ENCODE measurements around the gene PTPRN2.

The PTPRN2 gene

GRCh38 chr7:157603716-157604115, 983.9 kb downstream of the PTPRN2 start:
- Histone ChIP-seq H3K27me3 (ENCODE audit: control insufficient read depth in 5 of 5, insufficient read depth in 4 of 5, low read length in 5 of 5) (peaks cover 0 to 20% (median 13%) of the 10 kb centered on the region in 5 donors), H3K9me3 (ENCODE audit: control insufficient read depth in 5 of 5, low read length in 5 of 5) (no peaks in the 10 kb centered on the region), H3K36me3 (ENCODE audit: control insufficient read depth in 5 of 5, insufficient read depth in 5 of 5, low read length in 5 of 5) (no peaks in the 10 kb centered on the region), H3K27ac (ENCODE audit: low read depth, low read length) (no peak overlapping the region), H3K4me1 (ENCODE audit: control insufficient read depth in 5 of 5, insufficient read depth in 5 of 5, low read length in 5 of 5) (no peaks in the 10 kb centered on the region), H3K4me3 (ENCODE audit: low read depth in 1 of 5, low read length in 5 of 5) (no peak overlapping the region), H3K9ac (ENCODE audit: low read length in 5 of 5) (no peak overlapping the region)

DNA sequence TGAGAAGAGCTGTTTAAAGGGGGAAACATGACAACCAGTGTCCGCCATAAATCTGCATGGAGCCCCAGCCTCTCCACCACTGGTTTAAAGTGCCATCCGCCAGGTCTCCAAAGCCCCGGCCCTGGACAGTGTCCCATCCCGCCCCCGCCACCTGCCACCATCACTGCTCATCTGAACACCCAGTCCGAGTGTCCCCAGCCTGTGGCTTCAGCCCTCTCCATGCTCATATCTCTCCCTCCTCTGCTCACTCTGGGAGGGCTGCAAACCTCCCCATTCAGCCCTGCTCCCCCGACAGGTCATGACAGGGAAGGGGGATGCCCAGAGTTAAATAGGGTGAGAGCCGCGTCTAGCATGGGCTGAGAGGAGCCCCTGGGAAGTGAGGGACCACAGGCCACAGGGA, 984.6 kb downstream of the PTPRN2 start:
- peaks cover 0 to 20% (median 13%) of the 10 kb centered on the region in 5 donors for H3K27me3 ChIP-seq (ENCODE audit: control insufficient read depth in 5 of 5, insufficient read depth in 4 of 5, low read length in 5 of 5)
- no peaks in the 10 kb centered on the region for H3K36me3 ChIP-seq (ENCODE audit: control insufficient read depth in 5 of 5, insufficient read depth in 5 of 5, low read length in 5 of 5)
- no peak overlapping the region for H3K9ac ChIP-seq (ENCODE audit: low read length in 5 of 5)
- H3K27ac ChIP-seq (ENCODE audit: low read depth, low read length): no peak overlapping the region
- H3K9me3 ChIP-seq (ENCODE audit: control insufficient read depth in 5 of 5, low read length in 5 of 5): no peaks in the 10 kb centered on the region
- no peak overlapping the region for H3K4me3 ChIP-seq (ENCODE audit: low read depth in 1 of 5, low read length in 5 of 5)
- H3K4me1 ChIP-seq (ENCODE audit: control insufficient read depth in 5 of 5, insufficient read depth in 5 of 5, low read length in 5 of 5): no peaks in the 10 kb centered on the region

DNA sequence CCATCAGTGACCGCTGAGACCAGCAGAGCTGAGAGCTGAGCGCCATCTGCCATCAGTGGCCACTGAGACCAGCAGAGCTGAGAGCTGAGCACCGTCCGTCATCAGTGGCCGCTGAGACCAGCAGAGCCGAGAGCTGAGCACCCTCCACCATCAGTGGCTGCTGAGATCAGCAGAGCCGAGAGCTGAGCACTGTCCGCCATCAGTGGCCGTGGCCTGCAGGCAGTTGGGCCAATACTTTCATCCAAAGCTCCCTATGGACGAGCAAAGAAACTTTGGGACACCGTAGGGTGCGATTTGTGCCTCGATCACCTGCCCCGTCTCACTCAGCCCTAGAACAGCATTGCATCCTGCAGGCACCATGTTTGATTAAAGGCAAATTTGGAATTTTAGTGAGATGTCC, 985.0 kb downstream of the PTPRN2 start:
- H3K27me3 ChIP-seq (ENCODE audit: control insufficient read depth in 5 of 5, insufficient read depth in 4 of 5, low read length in 5 of 5): peaks cover 0 to 20% (median 13%) of the 10 kb centered on the region in 5 donors
- H3K36me3 ChIP-seq (ENCODE audit: control insufficient read depth in 5 of 5, insufficient read depth in 5 of 5, low read length in 5 of 5): no peaks in the 10 kb centered on the region
- no peak overlapping the region for H3K27ac ChIP-seq (ENCODE audit: low read depth, low read length)
- no peak overlapping the region for H3K9ac ChIP-seq (ENCODE audit: low read length in 5 of 5)
- no peaks in the 10 kb centered on the region for H3K4me1 ChIP-seq (ENCODE audit: control insufficient read depth in 5 of 5, insufficient read depth in 5 of 5, low read length in 5 of 5)
- H3K4me3 ChIP-seq (ENCODE audit: low read depth in 1 of 5, low read length in 5 of 5): no peak overlapping the region
- H3K9me3 ChIP-seq (ENCODE audit: control insufficient read depth in 5 of 5, low read length in 5 of 5): no peaks in the 10 kb centered on the region

- Histone ChIP-seq H3K27ac (ENCODE audit: low read depth, low read length) (no peak overlapping the region), H3K27me3 (ENCODE audit: control insufficient read depth in 5 of 5, insufficient read depth in 4 of 5, low read length in 5 of 5) (peaks cover 0 to 17% (median 13%) of the 10 kb centered on the region in 5 donors), H3K9me3 (ENCODE audit: control insufficient read depth in 5 of 5, low read length in 5 of 5) (no peaks in the 10 kb centered on the region), H3K36me3 (ENCODE audit: control insufficient read depth in 5 of 5, insufficient read depth in 5 of 5, low read length in 5 of 5) (no peaks in the 10 kb centered on the region), H3K4me3 (ENCODE audit: low read depth in 1 of 5, low read length in 5 of 5) (no peak overlapping the region), H3K9ac (ENCODE audit: low read length in 5 of 5) (no peak overlapping the region), H3K4me1 (ENCODE audit: control insufficient read depth in 5 of 5, insufficient read depth in 5 of 5, low read length in 5 of 5) (no peaks in the 10 kb centered on the region)
Measured at GRCh38 chr7:157602156-157602555, 985.5 kb downstream of the PTPRN2 start.

GRCh38 chr7:157601530-157601929, 986.1 kb downstream of the PTPRN2 start:
- no peak overlapping the region for H3K4me3 ChIP-seq (ENCODE audit: low read depth in 1 of 5, low read length in 5 of 5)
- H3K9ac ChIP-seq (ENCODE audit: low read length in 5 of 5): no peak overlapping the region
- no peak overlapping the region for H3K27ac ChIP-seq (ENCODE audit: low read depth, low read length)
- no peaks in the 10 kb centered on the region for H3K36me3 ChIP-seq (ENCODE audit: control insufficient read depth in 5 of 5, insufficient read depth in 5 of 5, low read length in 5 of 5)
- no peaks in the 10 kb centered on the region for H3K9me3 ChIP-seq (ENCODE audit: control insufficient read depth in 5 of 5, low read length in 5 of 5)
- no peaks in the 10 kb centered on the region for H3K4me1 ChIP-seq (ENCODE audit: control insufficient read depth in 5 of 5, insufficient read depth in 5 of 5, low read length in 5 of 5)
- H3K27me3 ChIP-seq (ENCODE audit: control insufficient read depth in 5 of 5, insufficient read depth in 4 of 5, low read length in 5 of 5): peaks cover 0 to 16% (median 13%) of the 10 kb centered on the region in 5 donors

- no peak overlapping the region for H3K9ac ChIP-seq (ENCODE audit: low read length in 5 of 5)
- peaks cover 0 to 11% (median 5%) of the 10 kb centered on the region in 5 donors for H3K27me3 ChIP-seq (ENCODE audit: control insufficient read depth in 5 of 5, insufficient read depth in 4 of 5, low read length in 5 of 5)
- peaks cover 0 to 2% (median 0%) of the 10 kb centered on the region in 5 donors for H3K36me3 ChIP-seq (ENCODE audit: control insufficient read depth in 5 of 5, insufficient read depth in 5 of 5, low read length in 5 of 5)
- H3K9me3 ChIP-seq (ENCODE audit: control insufficient read depth in 5 of 5, low read length in 5 of 5): no peaks in the 10 kb centered on the region
- no peak overlapping the region for H3K27ac ChIP-seq (ENCODE audit: low read depth, low read length)
- no peaks in the 10 kb centered on the region for H3K4me1 ChIP-seq (ENCODE audit: control insufficient read depth in 5 of 5, insufficient read depth in 5 of 5, low read length in 5 of 5)
- H3K4me3 ChIP-seq (ENCODE audit: low read depth in 1 of 5, low read length in 5 of 5): no peak overlapping the region
Measured at GRCh38 chr7:157599491-157599890, 988.1 kb downstream of the PTPRN2 start.

- no peak overlapping the region for H3K4me3 ChIP-seq (ENCODE audit: low read depth in 1 of 5, low read length in 5 of 5)
- peaks cover 0 to 7% (median 0%) of the 10 kb centered on the region in 5 donors for H3K36me3 ChIP-seq (ENCODE audit: control insufficient read depth in 5 of 5, insufficient read depth in 5 of 5, low read length in 5 of 5)
- no peaks in the 10 kb centered on the region for H3K4me1 ChIP-seq (ENCODE audit: control insufficient read depth in 5 of 5, insufficient read depth in 5 of 5, low read length in 5 of 5)
- peaks cover 0 to 7% (median 0%) of the 10 kb centered on the region in 5 donors for H3K27me3 ChIP-seq (ENCODE audit: control insufficient read depth in 5 of 5, insufficient read depth in 4 of 5, low read length in 5 of 5)
- H3K9ac ChIP-seq (ENCODE audit: low read length in 5 of 5): no peak overlapping the region
- H3K9me3 ChIP-seq (ENCODE audit: control insufficient read depth in 5 of 5, low read length in 5 of 5): no peaks in the 10 kb centered on the region
- no peak overlapping the region for H3K27ac ChIP-seq (ENCODE audit: low read depth, low read length)
Measured at GRCh38 chr7:157597562-157597961, 990.1 kb downstream of the PTPRN2 start.

DNA sequence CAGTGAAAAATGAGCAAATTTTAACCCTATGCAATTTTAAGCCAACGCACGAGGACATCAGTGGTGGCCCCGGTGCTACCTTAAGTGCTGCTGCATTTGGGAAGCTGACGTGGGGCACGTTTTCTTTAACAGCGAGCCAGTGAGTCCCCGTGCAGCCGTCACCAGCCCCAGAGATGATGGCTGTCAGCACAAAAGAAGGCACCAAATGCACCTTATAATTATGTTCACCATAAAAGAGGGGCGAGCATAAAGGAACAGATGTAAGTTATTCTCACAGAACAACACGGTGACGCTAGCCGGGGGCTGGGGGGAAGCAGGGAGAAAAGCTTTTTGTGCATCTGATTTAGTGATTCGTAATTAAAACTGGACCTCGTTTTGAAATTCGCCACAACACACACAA, 990.7 kb downstream of the PTPRN2 start:
- Histone ChIP-seq H3K27ac (ENCODE audit: low read depth, low read length) (no peak overlapping the region), H3K4me3 (ENCODE audit: low read depth in 1 of 5, low read length in 5 of 5) (no peak overlapping the region), H3K36me3 (ENCODE audit: control insufficient read depth in 5 of 5, insufficient read depth in 5 of 5, low read length in 5 of 5) (peaks cover 0 to 9% (median 0%) of the 10 kb centered on the region in 5 donors)

GRCh38 chr7:157596471-157596870, 991.2 kb downstream of the PTPRN2 start:
- peaks cover 0 to 9% (median 0%) of the 10 kb centered on the region in 5 donors for H3K36me3 ChIP-seq (ENCODE audit: control insufficient read depth in 5 of 5, insufficient read depth in 5 of 5, low read length in 5 of 5)
- H3K9ac ChIP-seq (ENCODE audit: low read length in 5 of 5): no peak overlapping the region
- no peak overlapping the region for H3K27ac ChIP-seq (ENCODE audit: low read depth, low read length)
- no peak overlapping the region for H3K4me3 ChIP-seq (ENCODE audit: low read depth in 1 of 5, low read length in 5 of 5)
- H3K4me1 ChIP-seq (ENCODE audit: control insufficient read depth in 5 of 5, insufficient read depth in 5 of 5, low read length in 5 of 5): no peaks in the 10 kb centered on the region
- H3K27me3 ChIP-seq (ENCODE audit: control insufficient read depth in 5 of 5, insufficient read depth in 4 of 5, low read length in 5 of 5): peaks cover 0 to 4% (median 0%) of the 10 kb centered on the region in 5 donors
- no peaks in the 10 kb centered on the region for H3K9me3 ChIP-seq (ENCODE audit: control insufficient read depth in 5 of 5, low read length in 5 of 5)

More for the DNA sequence above, 990.7 kb downstream of the PTPRN2 start:
- H3K27me3 ChIP-seq (ENCODE audit: control insufficient read depth in 5 of 5, insufficient read depth in 4 of 5, low read length in 5 of 5): peaks cover 0 to 4% (median 0%) of the 10 kb centered on the region in 5 donors
- no peak overlapping the region for H3K9ac ChIP-seq (ENCODE audit: low read length in 5 of 5)
- H3K4me1 ChIP-seq (ENCODE audit: control insufficient read depth in 5 of 5, insufficient read depth in 5 of 5, low read length in 5 of 5): no peaks in the 10 kb centered on the region
- no peaks in the 10 kb centered on the region for H3K9me3 ChIP-seq (ENCODE audit: control insufficient read depth in 5 of 5, low read length in 5 of 5)

GRCh38 chr7:157596026-157596425, 991.6 kb downstream of the PTPRN2 start:
- no peaks in the 10 kb centered on the region for H3K9me3 ChIP-seq (ENCODE audit: control insufficient read depth in 5 of 5, low read length in 5 of 5)
- no peak overlapping the region for H3K27ac ChIP-seq (ENCODE audit: low read depth, low read length)
- H3K27me3 ChIP-seq (ENCODE audit: control insufficient read depth in 5 of 5, insufficient read depth in 4 of 5, low read length in 5 of 5): peaks cover 0 to 4% (median 0%) of the 10 kb centered on the region in 5 donors
- no peak overlapping the region for H3K4me3 ChIP-seq (ENCODE audit: low read depth in 1 of 5, low read length in 5 of 5)
- H3K4me1 ChIP-seq (ENCODE audit: control insufficient read depth in 5 of 5, insufficient read depth in 5 of 5, low read length in 5 of 5): no peaks in the 10 kb centered on the region
- H3K9ac ChIP-seq (ENCODE audit: low read length in 5 of 5): no peak overlapping the region
- peaks cover 0 to 9% (median 0%) of the 10 kb centered on the region in 5 donors for H3K36me3 ChIP-seq (ENCODE audit: control insufficient read depth in 5 of 5, insufficient read depth in 5 of 5, low read length in 5 of 5)
